HTERT RPE-1 (cell line): Measurements from ENCODE around the gene TRIM31.

Experiments used
- in situ Hi-C: fragments of 300-500 bp; cut with MboI; formaldehyde crosslinking; loops from 4 replicates; pipeline ENCODE4 v1.14.3; 2020; ENCODE audit warnings: low sequenced_read_pairs

The TRIM31 gene

GRCh38 chr6:30113003-30113759 is at the start of gene TRIM31:
TRIM31 (minus strand) TSS chr6:30113090; CDS start chr6:30112805, 285 bp downstream.
- in situ Hi-C loops: no loop called here

- in situ Hi-C loops: no loop called here
Observed at GRCh38 chr6:30162265-30163089, 49.6 kb upstream of the TRIM31 start.

GRCh38 chr6:30160785-30161531 is 48.1 kb upstream of the TRIM31 start, which contains the start of gene TRIM10:
TRIM10 (minus strand) TSS chr6:30161211; CDS start chr6:30160858, 353 bp downstream.
- in situ Hi-C loops: no loop called here

GRCh38 chr6:30160008-30160784 is 47.3 kb upstream of the TRIM31 start:
- in situ Hi-C loops: no loop called here

- in situ Hi-C loops: no loop called here
Observed at GRCh38 chr6:30158475-30159040, 45.7 kb upstream of the TRIM31 start.

GRCh38 chr6:30157999-30158398 is 45.1 kb upstream of the TRIM31 start:
- in situ Hi-C loops: no loop called here

GRCh38 chr6:30157581-30157980 is 44.7 kb upstream of the TRIM31 start:
- in situ Hi-C loops: no loop called here

- in situ Hi-C loops: no loop called here
Observed at GRCh38 chr6:30156774-30157173, 43.9 kb upstream of the TRIM31 start.

- in situ Hi-C loops: no loop called here
Observed at GRCh38 chr6:30156262-30156599, 43.3 kb upstream of the TRIM31 start.

GRCh38 chr6:30155520-30156261 is 42.8 kb upstream of the TRIM31 start:
- in situ Hi-C loops: no loop called here

GRCh38 chr6:30154709-30155519 is 42.0 kb upstream of the TRIM31 start:
- in situ Hi-C loops: no loop called here

- in situ Hi-C loops: no loop called here
Observed at GRCh38 chr6:30154061-30154460, 41.2 kb upstream of the TRIM31 start.

- in situ Hi-C loops: no loop called here
Observed at GRCh38 chr6:30152910-30153610, 40.2 kb upstream of the TRIM31 start.

GRCh38 chr6:30152016-30152673 is 39.3 kb upstream of the TRIM31 start:
- in situ Hi-C loops: no loop called here

- in situ Hi-C loops: no loop called here
Observed at GRCh38 chr6:30151580-30151979, 38.7 kb upstream of the TRIM31 start.

- in situ Hi-C loops: no loop called here
Observed at GRCh38 chr6:30150671-30151395, 37.9 kb upstream of the TRIM31 start.
